ENCODE measurements around the gene APOA5. TPM values are rescaled to one million over a fixed set of nuclear protein-coding genes. Genes with fewer than 3 reads are reported as not detected.

Gene APOA5
- total RNA-seq, 4 donors from 2014 or later, result not detected

DNA sequence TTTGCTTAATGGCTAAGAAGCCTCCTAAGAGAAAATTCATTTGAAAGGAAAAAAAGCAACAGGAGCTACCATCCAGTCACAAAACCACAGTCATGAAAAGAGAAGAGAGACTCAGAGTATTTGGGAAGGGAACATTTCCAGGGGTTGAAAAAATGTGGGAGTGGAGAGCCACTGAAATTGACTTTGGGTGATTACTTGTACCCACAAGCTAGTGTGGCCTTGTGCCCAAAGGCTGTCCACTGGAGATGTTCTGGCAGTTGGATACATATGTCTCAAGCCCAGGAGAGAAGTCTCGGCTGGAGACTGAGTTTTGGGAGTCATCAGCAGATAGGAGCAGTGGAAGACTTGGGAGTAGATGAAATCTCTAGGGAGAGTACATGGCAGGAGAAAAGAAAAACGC, 3.2 kb upstream of the APOA5 start:
- no peak for TF ChIP-seq POLR2A (IDR thresholded peaks at IDR 0.05)
- TF ChIP-seq, protein P1, sequence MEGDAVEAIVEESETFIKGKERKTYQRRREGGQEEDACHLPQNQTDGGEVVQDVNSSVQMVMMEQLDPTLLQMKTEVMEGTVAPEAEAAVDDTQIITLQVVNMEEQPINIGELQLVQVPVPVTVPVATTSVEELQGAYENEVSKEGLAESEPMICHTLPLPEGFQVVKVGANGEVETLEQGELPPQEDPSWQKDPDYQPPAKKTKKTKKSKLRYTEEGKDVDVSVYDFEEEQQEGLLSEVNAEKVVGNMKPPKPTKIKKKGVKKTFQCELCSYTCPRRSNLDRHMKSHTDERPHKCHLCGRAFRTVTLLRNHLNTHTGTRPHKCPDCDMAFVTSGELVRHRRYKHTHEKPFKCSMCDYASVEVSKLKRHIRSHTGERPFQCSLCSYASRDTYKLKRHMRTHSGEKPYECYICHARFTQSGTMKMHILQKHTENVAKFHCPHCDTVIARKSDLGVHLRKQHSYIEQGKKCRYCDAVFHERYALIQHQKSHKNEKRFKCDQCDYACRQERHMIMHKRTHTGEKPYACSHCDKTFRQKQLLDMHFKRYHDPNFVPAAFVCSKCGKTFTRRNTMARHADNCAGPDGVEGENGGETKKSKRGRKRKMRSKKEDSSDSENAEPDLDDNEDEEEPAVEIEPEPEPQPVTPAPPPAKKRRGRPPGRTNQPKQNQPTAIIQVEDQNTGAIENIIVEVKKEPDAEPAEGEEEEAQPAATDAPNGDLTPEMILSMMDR (IDR thresholded peaks at IDR 0.05), result no peak
- no peak for DNase-seq
- Histone ChIP-seq H3K27me3 (peaks cover 0 to 15% (median 0%) of the 10 kb centered on the region in 4 donors), H3K4me3 (no peak overlapping the region), H3K36me3 (no peaks in the 10 kb centered on the region), H3K4me1 (peaks cover 5 to 10% (median 7%) of the 10 kb centered on the region in 3 donors), H3K27ac (no peak overlapping the region), H3K9me3 (no peaks in the 10 kb centered on the region)
- intact Hi-C loops (cut with DNase I), result loop anchor here (5.0 kb wide), 1 partner anchor 312 kb away; no protein-coding TSS in a partner anchor
- 72 to 78% methylated on average over 2 of the region's 2 CpGs for WGBS, 2 donors

DNA sequence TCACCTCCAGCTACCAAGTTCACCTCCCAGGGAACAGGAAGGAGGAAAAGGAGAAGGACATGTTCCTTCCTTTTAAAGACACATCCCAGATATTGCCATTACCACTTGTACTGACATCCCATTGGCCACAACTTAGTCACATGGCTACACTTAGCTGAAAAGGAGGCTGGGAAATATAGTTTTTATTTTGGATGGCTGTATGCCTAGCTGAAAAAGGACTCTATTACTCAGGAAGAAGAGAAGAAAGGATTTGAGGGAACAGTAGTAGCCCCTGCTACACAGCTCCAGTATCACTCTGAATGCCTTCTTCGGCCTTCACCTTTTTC, 2.1 kb upstream of the APOA5 start:
- no peaks in the 10 kb centered on the region for H3K36me3 ChIP-seq
- H3K4me3 ChIP-seq, result no peak overlapping the region
- intact Hi-C loops (cut with DNase I), result no loop called here
- no peak for DNase-seq
- H3K27ac ChIP-seq, result no peak overlapping the region
- no peak for TF ChIP-seq POLR2A (IDR thresholded peaks at IDR 0.05)
- TF ChIP-seq, protein P1 (IDR thresholded peaks at IDR 0.05), result no peak
- H3K27me3 ChIP-seq, result peaks cover 0 to 11% (median 0%) of the 10 kb centered on the region in 4 donors
- H3K4me1 ChIP-seq, result peaks cover 5 to 11% (median 7%) of the 10 kb centered on the region in 3 donors
- WGBS, 2 donors, result 90 to 100% methylated on average over 1 of the region's 1 CpG
- no peaks in the 10 kb centered on the region for H3K9me3 ChIP-seq

DNA sequence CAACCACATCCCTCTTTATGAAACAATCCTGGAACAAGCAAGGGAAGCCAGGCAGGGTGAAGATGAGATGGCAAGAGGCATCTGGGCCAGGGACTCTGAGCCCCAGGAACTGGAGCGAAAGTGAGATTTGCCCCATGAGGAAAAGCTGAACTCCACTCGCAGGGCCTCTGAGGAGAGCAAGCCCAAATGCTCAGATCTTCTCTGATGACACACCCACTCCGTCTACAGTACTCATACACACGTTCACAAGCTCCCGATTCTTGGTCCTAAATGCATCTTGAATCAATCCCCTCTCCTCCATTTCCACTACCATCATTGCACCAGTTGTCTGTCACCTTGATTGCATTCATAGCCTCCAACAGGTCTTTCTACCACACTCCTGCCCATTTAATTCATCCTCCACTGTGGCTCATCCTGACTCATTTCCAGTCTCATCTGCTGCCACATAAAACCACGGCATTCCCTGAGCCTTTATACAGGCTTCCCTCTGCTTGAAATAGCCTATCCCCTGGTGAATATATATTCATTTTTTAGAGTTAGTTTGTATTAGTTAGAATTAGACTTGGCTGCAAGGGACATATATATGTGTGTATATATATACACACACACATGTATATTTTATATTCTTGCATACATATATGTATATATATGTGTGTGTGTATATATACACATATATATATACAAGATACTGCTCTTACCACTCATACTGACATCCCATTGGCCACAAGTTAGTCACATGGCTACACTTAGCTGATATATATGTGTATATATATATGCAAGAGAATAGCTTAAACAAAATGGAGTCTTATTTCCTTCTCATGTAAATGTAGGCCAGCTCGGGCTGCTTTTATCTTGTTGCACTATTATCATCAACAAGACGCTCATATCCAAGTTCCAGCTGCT, 1.4 kb upstream of the APOA5 start:
- H3K4me1 ChIP-seq, result peaks cover 8 to 18% (median 10%) of the 10 kb centered on the region in 3 donors
- no peak overlapping the region for H3K27ac ChIP-seq
- peaks cover 0 to 11% (median 0%) of the 10 kb centered on the region in 4 donors for H3K27me3 ChIP-seq
- TF ChIP-seq, protein P1 (IDR thresholded peaks at IDR 0.05), result no peak
- TF ChIP-seq POLR2A (IDR thresholded peaks at IDR 0.05), result no peak
- WGBS, 2 donors, result 68 to 80% methylated on average over 8 of the region's 8 CpGs
- no peaks in the 10 kb centered on the region for H3K9me3 ChIP-seq
- no peak for DNase-seq
- H3K36me3 ChIP-seq, result no peaks in the 10 kb centered on the region
- intact Hi-C loops (cut with DNase I), result no loop called here
- no peak overlapping the region for H3K4me3 ChIP-seq

DNA sequence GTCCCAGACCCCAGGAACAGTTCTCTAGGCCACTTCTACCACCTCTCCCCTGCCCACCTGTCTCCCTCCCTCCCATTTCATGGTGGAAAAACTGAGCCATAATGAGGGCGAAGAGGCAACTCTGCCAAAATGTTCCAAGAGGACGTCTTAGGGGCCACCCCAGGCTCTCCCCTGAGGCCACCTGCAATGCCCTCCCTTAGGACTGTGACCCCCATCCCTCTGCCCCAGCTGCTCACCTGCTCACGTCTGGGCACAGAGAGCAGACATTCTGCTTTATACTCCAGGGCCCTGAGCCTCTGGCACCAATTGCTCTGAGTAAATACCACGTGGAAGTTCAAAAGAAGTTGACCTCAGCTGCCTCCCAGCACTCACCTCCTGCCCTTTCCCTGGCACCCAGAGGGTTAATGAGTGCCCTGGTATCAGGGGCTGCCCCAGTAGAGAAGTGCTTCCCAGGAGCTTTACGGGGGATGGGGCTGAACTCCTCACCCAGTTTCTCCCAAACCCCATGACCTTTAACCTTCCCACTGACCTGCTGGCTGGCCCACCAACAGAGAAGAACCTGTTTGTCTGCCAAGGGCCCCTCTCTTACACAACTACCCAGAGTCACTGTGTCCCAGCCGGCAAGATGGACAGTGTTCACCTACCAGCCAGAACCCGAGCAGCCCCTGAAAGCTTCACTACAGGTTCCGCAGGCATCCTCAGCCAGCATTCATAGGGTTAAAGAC, 627 bp upstream of the APOA5 start:
- Histone ChIP-seq H3K4me1 (peaks cover 8 to 19% (median 10%) of the 10 kb centered on the region in 3 donors), H3K4me3 (no peak overlapping the region), H3K9me3 (no peaks in the 10 kb centered on the region), H3K27ac (no peak overlapping the region), H3K27me3 (peaks cover 0 to 11% (median 0%) of the 10 kb centered on the region in 4 donors), H3K36me3 (no peaks in the 10 kb centered on the region)
- no peak for DNase-seq
- intact Hi-C loops (cut with DNase I), result no loop called here
- 75 to 77% methylated on average over 6 of the region's 8 CpGs for WGBS, 2 donors
- no peak for TF ChIP-seq POLR2A (IDR thresholded peaks at IDR 0.05)

DNA sequence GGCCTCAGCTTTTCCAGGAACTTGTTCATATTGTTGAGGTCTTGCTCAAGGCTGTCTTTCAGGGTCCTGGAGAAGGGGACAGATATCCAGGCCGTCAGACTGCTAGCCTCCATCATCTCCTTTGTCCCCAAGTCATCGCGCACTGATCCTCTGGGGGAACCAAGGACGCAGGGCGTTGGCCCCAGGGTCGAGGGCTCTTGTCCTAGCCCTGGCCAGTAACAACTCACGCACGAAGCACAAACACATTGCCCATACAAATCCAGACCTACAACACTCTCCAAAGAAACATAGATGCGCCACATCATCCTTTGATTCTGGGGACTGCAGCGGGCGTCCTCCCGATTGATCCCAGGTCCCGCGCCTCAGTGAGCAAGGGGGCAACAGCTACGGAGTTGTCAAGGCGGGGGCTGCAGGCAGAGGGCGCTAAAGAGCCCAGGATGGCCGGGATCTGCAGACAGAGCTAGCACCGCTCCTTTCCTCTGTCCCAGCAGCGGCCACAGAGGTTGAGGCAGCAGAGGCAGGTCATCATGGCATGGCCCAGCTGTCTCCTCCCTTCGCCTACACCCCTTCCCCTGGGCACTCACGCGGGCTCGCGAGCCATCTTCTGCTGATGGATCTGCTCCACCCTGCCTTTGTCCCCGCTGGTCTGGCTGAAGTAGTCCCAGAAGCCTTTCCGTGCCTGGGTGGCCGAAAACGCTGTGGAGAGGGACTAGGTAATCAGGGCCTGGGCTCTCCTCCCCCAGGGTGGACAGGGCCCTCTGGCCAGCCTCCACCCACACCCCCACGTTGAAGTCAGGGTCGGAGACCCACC, 472 bp downstream of the APOA5 start:
- 20 to 60% methylated on average over 1 of the region's 31 CpGs for WGBS, 2 donors
- no peak for DNase-seq
- peak overlapping the region in 1 of 4 donors; percentile 43 for H3K4me3 ChIP-seq

More for the DNA sequence above, 472 bp downstream of the APOA5 start:
- H3K36me3 ChIP-seq, result peaks cover 0 to 5% (median 0%) of the 10 kb centered on the region in 3 donors
- H3K27ac ChIP-seq, result no peak overlapping the region
- TF ChIP-seq, protein P1 (IDR thresholded peaks at IDR 0.05), result peak; percentile 77 to 91 (median 86)
- no peak for TF ChIP-seq POLR2A (IDR thresholded peaks at IDR 0.05)
- H3K4me1 ChIP-seq, result peaks cover 16 to 30% (median 16%) of the 10 kb centered on the region in 3 donors
- no peaks in the 10 kb centered on the region for H3K9me3 ChIP-seq
- H3K27me3 ChIP-seq, result peaks cover 0 to 11% (median 0%) of the 10 kb centered on the region in 4 donors
- intact Hi-C loops (cut with DNase I), result no loop called here

Data from esophagus squamous epithelium (tissue), 5 donors.